ENCODE data around the gene RAD50. TPM values are rescaled to one million over a fixed set of nuclear protein-coding genes. Genes with fewer than 3 reads are reported as not detected.

The RAD50 gene
- total and polyA plus RNA-seq, 10 of the 15 experiments (the other 5 are each of a cell fraction or from before 2014, with no cell fraction given): 12.8 to 68.6 (median 47.0) TPM

DNA sequence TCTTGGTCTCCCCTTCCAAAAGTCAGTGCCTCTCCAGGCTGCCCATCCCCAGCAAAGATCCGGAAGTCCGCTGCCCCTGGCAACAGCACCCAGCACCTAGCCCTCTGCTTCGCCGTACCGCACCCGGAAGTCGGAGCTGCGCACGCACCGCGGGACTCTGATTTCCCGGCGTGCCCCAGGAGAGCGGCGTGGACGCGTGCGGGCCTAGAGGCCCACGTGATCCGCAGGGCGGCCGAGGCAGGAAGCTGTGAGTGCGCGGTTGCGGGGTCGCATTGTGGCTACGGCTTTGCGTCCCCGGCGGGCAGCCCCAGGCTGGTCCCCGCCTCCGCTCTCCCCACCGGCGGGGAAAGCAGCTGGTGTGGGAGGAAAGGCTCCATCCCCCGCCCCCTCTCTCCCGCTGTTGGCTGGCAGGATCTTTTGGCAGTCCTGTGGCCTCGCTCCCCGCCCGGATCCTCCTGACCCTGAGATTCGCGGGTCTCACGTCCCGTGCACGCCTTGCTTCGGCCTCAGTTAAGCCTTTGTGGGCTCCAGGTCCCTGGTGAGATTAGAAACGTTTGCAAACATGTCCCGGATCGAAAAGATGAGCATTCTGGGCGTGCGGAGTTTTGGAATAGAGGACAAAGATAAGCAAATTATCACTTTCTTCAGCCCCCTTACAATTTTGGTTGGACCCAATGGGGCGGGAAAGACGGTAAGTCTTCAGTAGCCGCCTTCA, at the start of gene RAD50 (continued):
- TF ChIP-seq NKRF (conservative IDR thresholded peaks at IDR 0.05) (peak; percentile 86), RBBP5 (conservative IDR thresholded peaks at IDR 0.05) (no peak), CREB1 (IDR thresholded peaks at IDR 0.05; ENCODE audit: low read depth) (peak; percentile 62; the same call in 1 of the 2 replicates), EZH2 (IDR thresholded peaks at IDR 0.05; ENCODE audit: borderline replicate concordance, control insufficient read depth, low read depth, low read length) (no peak), SRF (IDR thresholded peaks at IDR 0.05; ENCODE audit: low read depth in 2 of 2, low read length in 2 of 2) (peak; percentile 10 to 34; a peak in 1 of 4 replicates), ELK1 (IDR thresholded peaks at IDR 0.05; ENCODE audit: low read depth, low read length) (peak; percentile 95), KDM1A (IDR thresholded peaks at IDR 0.05; ENCODE audit: borderline replicate concordance) (no peak), BACH1 (IDR thresholded peaks at IDR 0.05; ENCODE audit: borderline replicate concordance) (peak; percentile 80), MXI1 (IDR thresholded peaks at IDR 0.05; ENCODE audit: low read depth, low read length) (peak; percentile 89; the same call in 1 of the 2 replicates), STAT1 (conservative IDR thresholded peaks at IDR 0.05) (peak; percentile 88; the same call in 1 of the 2 replicates), ASH2L (IDR thresholded peaks at IDR 0.05; ENCODE audit: borderline replicate concordance, low read depth) (no peak), SIX5 (IDR thresholded peaks at IDR 0.05; ENCODE audit: low read depth, low read length, severe bottlenecking) (no peak), MAX (IDR thresholded peaks at IDR 0.05; ENCODE audit: low read depth, low read length) (peak; percentile 99), ZSCAN29 (IDR thresholded peaks at IDR 0.05) (no peak), ZBTB40 (IDR thresholded peaks at IDR 0.05; ENCODE audit: borderline replicate concordance) (peak; percentile 48; the same call in 1 of the 2 replicates), YY1 (IDR thresholded peaks at IDR 0.05; ENCODE audit: low read depth, low read length) (peak; percentile 63; the same call in 1 of the 2 replicates), EED (IDR thresholded peaks at IDR 0.05; ENCODE audit: low read depth) (peak; percentile 83), POU2F2 (IDR thresholded peaks at IDR 0.05; ENCODE audit: borderline replicate concordance, low read depth, low read length) (peak; percentile 78; the same call in 2 of the 3 replicates), CTCF (IDR thresholded peaks at IDR 0.05 in 2 of 3, conservative IDR thresholded peaks at IDR 0.05 in 1 of 3; ENCODE audit: control insufficient read depth in 2 of 3, extremely low read depth in 1 of 3, insufficient read depth in 1 of 3, low read depth in 3 of 3, low read length in 3 of 3) (no peak), ZNF217 (IDR thresholded peaks at IDR 0.05) (no peak)

Data from GM12878 (cell line).